B cell (primary cell): ENCODE results near the gene PNKD. TPM values are rescaled to one million over a fixed set of nuclear protein-coding genes. Genes with fewer than 3 reads are reported as not detected.

Experiments used
- ATAC-seq: fragments of 200-7000 bp; cut with Tn5 transposase; one replicate; pipeline ENCODE4 v1.10.0; 2021; ENCODE audit warnings: low read depth, mild to moderate bottlenecking, moderate number of reproducible peaks, moderate library complexity
- CTCF ChIA-PET: fragments of 350-600 bp; sonication (Branson Sonifier 250); formaldehyde crosslinking; loops from one replicate; lab custom pipeline; 2021; ENCODE audit warnings: antibody characterized with exemption, inconsistent platforms; lab: Charles Lee
- POLR2A ChIA-PET: fragments of 350-600 bp; sonication (Branson Sonifier 250); formaldehyde crosslinking; loops from one replicate; lab custom pipeline; 2021; ENCODE audit warnings: antibody characterized with exemption; lab: Charles Lee
- DNase-seq: peaks from one replicate; pipeline ENCODE4 v3.0.0; 2013
- H2AFZ ChIP-seq: 2 replicates; pipeline ENCODE4 v1.6.1; 2012; ENCODE audit warnings: mild to moderate bottlenecking, low read depth, low read length; ENCODE audit not compliant: insufficient read depth, poor library complexity, severe bottlenecking
- H3K27ac ChIP-seq, 2 donors: 1 replicate in 1 of 2; 2 replicates in 1 of 2; pipeline ENCODE4 v1.5.1; 2012 to 2013; ENCODE audit warnings: low read length in 2 of 2, mild to moderate bottlenecking in 2 of 2, moderate library complexity in 1 of 2
- H3K27me3 ChIP-seq, 4 experiments: fragments of 200-600 bp in 1 of 4; sonication (generic) in 1 of 4; replicated peaks in 1 of 4; 1 replicate in 2 of 4; 2 replicates in 2 of 4; pipeline versions ENCODE4 v1.6.1 to v1.7.0; 2013 to 2016; ENCODE audit warnings: low read length in 3 of 4, mild to moderate bottlenecking in 2 of 4, mixed read lengths in 1 of 4, moderate library complexity in 1 of 4; ENCODE audit not compliant: insufficient read depth in 4 of 4, control insufficient read depth in 3 of 4; ENCODE audit errors: control extremely low read depth in 1 of 4
- H3K36me3 ChIP-seq, 2 experiments: replicated peaks in 1 of 2; 1 replicate in 1 of 2; 2 replicates in 1 of 2; pipeline versions ENCODE4 v1.6.1 to v1.7.1; 2013; ENCODE audit warnings: low read length in 1 of 2; ENCODE audit not compliant: insufficient read depth in 2 of 2, control insufficient read depth in 1 of 2; ENCODE audit errors: control extremely low read depth in 1 of 2, extremely low read depth in 1 of 2
- H3K4me1 ChIP-seq, 2 donors: fragments of 200-600 bp in 1 of 2; sonication (generic) in 1 of 2; 1 replicate in 1 of 2; 2 replicates in 1 of 2; pipeline versions ENCODE4 v1.5.1 to v1.6.1; 2013 to 2017; ENCODE audit warnings: low read length in 2 of 2; ENCODE audit not compliant: control insufficient read depth in 2 of 2, insufficient read depth in 2 of 2
- H3K4me2 ChIP-seq: replicated peaks from 2 replicates; pipeline ENCODE3; 2012; ENCODE audit warnings: mild to moderate bottlenecking, low read depth, low read length; ENCODE audit not compliant: poor library complexity, severe bottlenecking
- H3K4me3 ChIP-seq, 5 experiments: fragments of 200-600 bp in 1 of 5; sonication (generic) in 1 of 5; 1 replicate in 3 of 5; 2 replicates in 2 of 5; pipeline versions ENCODE4 v1.5.1 to v1.7.0; 2011 to 2016; ENCODE audit warnings: low read length in 4 of 5, mild to moderate bottlenecking in 4 of 5, low read depth in 2 of 5, control low read depth in 1 of 5, moderate library complexity in 1 of 5; ENCODE audit not compliant: insufficient read depth in 1 of 5; ENCODE audit errors: control extremely low read depth in 1 of 5, extremely low read depth in 1 of 5
- H3K79me2 ChIP-seq: fragments of 200-600 bp; sonication (generic); one replicate; pipeline ENCODE4 v1.6.0; 2016; ENCODE audit warnings: low read length; ENCODE audit not compliant: control insufficient read depth, insufficient read depth
- H3K9ac ChIP-seq: fragments of 200-600 bp; sonication (generic); 2 replicates; pipeline ENCODE4 v1.6.1; 2017; ENCODE audit warnings: mild to moderate bottlenecking, low read length, moderate library complexity
- H3K9me3 ChIP-seq, 3 donors: one replicate each; pipeline versions ENCODE4 v1.6.1 to v1.7.1; 2013; ENCODE audit warnings: low read length in 2 of 3; ENCODE audit not compliant: control insufficient read depth in 2 of 3, insufficient read depth in 1 of 3; ENCODE audit errors: control extremely low read depth in 1 of 3
- H4K20me1 ChIP-seq: 2 replicates; pipeline ENCODE4 v1.6.0; 2012; ENCODE audit warnings: mild to moderate bottlenecking, low read length; ENCODE audit not compliant: insufficient read depth, control insufficient read depth, poor library complexity, severe bottlenecking
- H3K27ac Mint-ChIP-seq: one replicate; pipeline ENCODE4 v1.8.0; 2021; ENCODE audit warnings: mixed read lengths
- H3K27me3 Mint-ChIP-seq: one replicate; pipeline ENCODE4 v1.8.0; 2021; ENCODE audit warnings: mixed read lengths
- H3K4me1 Mint-ChIP-seq: one replicate; pipeline ENCODE4 v1.8.0; 2021; ENCODE audit warnings: mixed read lengths
- H3K4me3 Mint-ChIP-seq: one replicate; pipeline ENCODE4 v1.8.0; 2021; ENCODE audit warnings: mixed read lengths
- H3K9me3 Mint-ChIP-seq: one replicate; pipeline ENCODE4 v1.8.0; 2022; ENCODE audit warnings: mixed read lengths; ENCODE audit not compliant: insufficient read depth
- EZH2 ChIP-seq: IDR thresholded peaks from 2 replicates; pipeline ENCODE4 v1.6.1; 2012; ENCODE audit warnings: borderline replicate concordance, low read depth, mild to moderate bottlenecking, moderate library complexity, low read length; ENCODE audit not compliant: insufficient read depth, poor library complexity, severe bottlenecking
- WGBS: methylation state at CpG from one replicate; pipeline ENCODE4 v1.1.5; 2013; ENCODE audit warnings: missing lambda C conversion rate; ENCODE audit not compliant: insufficient coverage; 5-methylcytosine and 5-hydroxymethylcytosine counted together
- intact Hi-C: fragments of 100-400 bp; cut with micrococcal nuclease; formaldehyde crosslinking; loops from one replicate; pipeline ENCODE4 v1.10.0; 2022
- polyA plus RNA-seq: library from polyadenylated mRNA; depleted of rRNA; stranded (reverse); fragments of >200 nt; gene quantifications from 2 replicates; pipeline ENCODE4 v1.2.3, GENCODE V29; 2012
- total RNA-seq, 2 donors: library from RNA; stranded (reverse); fragments of 120-200 nt in 1 of 2; gene quantifications; 1 replicate in 1 of 2; 2 replicates in 1 of 2; pipeline versions ENCODE4 v1.2.3 to v1.2.4, GENCODE V29; 2013 to 2022
- TF ChIP-seq, protein P1 (sequence below): fragments of 200-600 bp; IDR thresholded peaks from one replicate; pipeline ENCODE4 v1.8.0; 2022; ENCODE audit warnings: antibody characterized with exemption, mild to moderate bottlenecking

PNKD gene
- total and polyA plus RNA-seq, 2 donors (not counting 1 experiment from before 2014, with no cell fraction given): 29.7 to 55.8 TPM

DNA sequence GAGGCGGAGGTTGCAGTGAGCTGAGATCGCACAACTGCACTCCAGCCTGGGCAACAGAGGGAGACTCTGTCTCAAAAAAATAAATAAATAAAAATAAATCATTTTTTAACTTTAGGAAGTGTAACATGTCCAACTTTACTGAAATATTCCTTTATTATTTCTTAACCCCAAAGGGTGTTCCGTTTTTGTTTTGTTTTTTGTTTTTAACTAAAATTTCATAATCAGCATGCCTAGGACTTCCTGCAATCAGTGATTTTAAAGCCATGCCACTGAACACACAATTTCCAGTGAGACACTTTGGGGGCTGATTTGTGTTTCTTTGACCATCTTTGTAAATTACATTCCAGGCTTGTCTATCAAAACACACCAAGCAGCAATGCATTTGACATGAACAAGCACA lies 93.4 kb downstream of the PNKD start:
- CTCF ChIA-PET: interaction anchor here (0.9 to 4.1 kb wide), 3 partner anchors 7 to 73 kb away, joined by 3 to 23 read pairs (median 5); partner anchors contain the start of gene CATIP
- TF ChIP-seq EZH2: no peak
- TF ChIP-seq, protein P1, sequence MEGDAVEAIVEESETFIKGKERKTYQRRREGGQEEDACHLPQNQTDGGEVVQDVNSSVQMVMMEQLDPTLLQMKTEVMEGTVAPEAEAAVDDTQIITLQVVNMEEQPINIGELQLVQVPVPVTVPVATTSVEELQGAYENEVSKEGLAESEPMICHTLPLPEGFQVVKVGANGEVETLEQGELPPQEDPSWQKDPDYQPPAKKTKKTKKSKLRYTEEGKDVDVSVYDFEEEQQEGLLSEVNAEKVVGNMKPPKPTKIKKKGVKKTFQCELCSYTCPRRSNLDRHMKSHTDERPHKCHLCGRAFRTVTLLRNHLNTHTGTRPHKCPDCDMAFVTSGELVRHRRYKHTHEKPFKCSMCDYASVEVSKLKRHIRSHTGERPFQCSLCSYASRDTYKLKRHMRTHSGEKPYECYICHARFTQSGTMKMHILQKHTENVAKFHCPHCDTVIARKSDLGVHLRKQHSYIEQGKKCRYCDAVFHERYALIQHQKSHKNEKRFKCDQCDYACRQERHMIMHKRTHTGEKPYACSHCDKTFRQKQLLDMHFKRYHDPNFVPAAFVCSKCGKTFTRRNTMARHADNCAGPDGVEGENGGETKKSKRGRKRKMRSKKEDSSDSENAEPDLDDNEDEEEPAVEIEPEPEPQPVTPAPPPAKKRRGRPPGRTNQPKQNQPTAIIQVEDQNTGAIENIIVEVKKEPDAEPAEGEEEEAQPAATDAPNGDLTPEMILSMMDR: no peak
- Mint-ChIP-seq H3K27me3 (no peaks in the 10 kb centered on the region), H3K4me3 (no peak overlapping the region), H3K27ac (no peak overlapping the region), H3K4me1 (peaks cover 5% of the 10 kb centered on the region), H3K9me3 (no peaks in the 10 kb centered on the region)
- no peak for ATAC-seq
- Histone ChIP-seq H3K4me2 (no peak overlapping the region), H3K27me3 (no peaks in the 10 kb centered on the region), H3K4me3 (no peak overlapping the region), H3K36me3 (no peaks in the 10 kb centered on the region), H3K9ac (no peak overlapping the region), H2AFZ (no peak overlapping the region), H3K9me3 (peaks cover 0 to 10% (median 2%) of the 10 kb centered on the region in 3 donors), H3K4me1 (peaks cover 3 to 15% of the 10 kb centered on the region in 2 donors), H4K20me1 (no peaks in the 10 kb centered on the region), H3K79me2 (no peaks in the 10 kb centered on the region), H3K27ac (no peak overlapping the region)
- POLR2A ChIA-PET: interaction anchor here (0.6 to 1.0 kb wide), 2 partner anchors 15 to 68 kb away, joined by 3 to 4 read pairs; no protein-coding TSS in a partner anchor
- DNase-seq: no peak
- intact Hi-C loops: no loop called here
- no CpG with 5 or more reads among the region's 3 CpGs for WGBS

DNA sequence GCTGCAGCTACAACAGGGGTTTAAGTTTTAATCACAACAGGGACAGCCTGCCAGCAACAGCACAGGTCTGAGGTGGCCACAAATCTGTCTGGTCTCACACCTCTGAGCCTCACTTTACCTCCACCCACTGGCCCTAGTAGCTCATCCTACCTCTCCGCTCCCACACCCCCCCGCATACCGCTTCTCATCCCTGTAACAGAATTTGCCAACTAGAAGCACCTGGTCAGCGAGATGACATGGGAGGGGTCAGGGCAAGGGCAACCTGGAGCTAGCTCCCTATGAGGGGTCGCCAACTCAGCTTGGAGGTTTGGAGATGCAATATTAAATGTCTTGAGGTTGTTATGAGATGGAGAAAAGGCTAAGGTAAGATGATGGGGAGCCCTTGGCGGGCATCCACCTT lies 93.9 kb downstream of the PNKD start:
- H4K20me1 ChIP-seq: no peaks in the 10 kb centered on the region
- no peak overlapping the region for H3K4me2 ChIP-seq
- peaks cover 0 to 10% (median 2%) of the 10 kb centered on the region in 3 donors for H3K9me3 ChIP-seq
- peaks cover 9% of the 10 kb centered on the region for H3K4me1 Mint-ChIP-seq
- H3K27ac ChIP-seq: no peak overlapping the region
- H3K27me3 Mint-ChIP-seq: no peaks in the 10 kb centered on the region
- H3K4me1 ChIP-seq: peaks cover 3 to 20% of the 10 kb centered on the region in 2 donors
- H3K27me3 ChIP-seq: no peaks in the 10 kb centered on the region
- intact Hi-C loops: no loop called here
- no peak for TF ChIP-seq EZH2
- TF ChIP-seq, protein P1: no peak
- H3K27ac Mint-ChIP-seq: no peak overlapping the region
- H3K4me3 ChIP-seq: no peak overlapping the region
- no peak for DNase-seq
- no peak overlapping the region for H2AFZ ChIP-seq
- ATAC-seq: no peak
- 100% methylated on average over 2 of the region's 6 CpGs for WGBS
- no peaks in the 10 kb centered on the region for H3K36me3 ChIP-seq
- no peak overlapping the region for H3K9ac ChIP-seq
- H3K9me3 Mint-ChIP-seq: no peaks in the 10 kb centered on the region
- ChIA-PET POLR2A (interaction anchor here (1.0 kb wide), 1 partner anchor 15 kb away, joined by 3 read pairs; no protein-coding TSS in a partner anchor), CTCF (interaction anchor here (1.4 to 4.1 kb wide), 2 partner anchors 7 to 73 kb away, joined by 5 to 23 read pairs; partner anchors contain the start of gene CATIP)
- no peak overlapping the region for H3K4me3 Mint-ChIP-seq
- H3K79me2 ChIP-seq: no peaks in the 10 kb centered on the region
